Fibroblast of lung (primary cell): ENCODE measurements around the gene GAB2. TPM values are rescaled to one million over a fixed set of nuclear protein-coding genes. Genes with fewer than 3 reads are reported as not detected.

Experiments
- DNase-seq, 2 donors: peaks; one replicate each; pipeline versions ENCODE4 v3.0.0 to v3.0.0-alpha.2; 2010; ENCODE audit warnings: low read depth in 2 of 2
- H2AFZ ChIP-seq: 2 replicates; pipeline ENCODE4 v1.5.1; 2012; ENCODE audit warnings: low read length, control low read depth, inconsistent platforms
- H3K27ac ChIP-seq: 2 replicates; pipeline ENCODE4 v1.5.1; 2011; ENCODE audit warnings: low read length, control low read depth; ENCODE audit not compliant: insufficient read depth
- H3K27me3 ChIP-seq: 2 replicates; pipeline ENCODE4 v1.5.1; 2011; ENCODE audit warnings: mild to moderate bottlenecking, low read length; ENCODE audit not compliant: control insufficient read depth, insufficient read depth
- H3K36me3 ChIP-seq: 2 replicates; pipeline ENCODE4 v1.5.1; 2011; ENCODE audit warnings: low read length; ENCODE audit not compliant: control insufficient read depth, insufficient read depth
- H3K4me1 ChIP-seq: 2 replicates; pipeline ENCODE4 v1.5.1; 2011; ENCODE audit warnings: low read length; ENCODE audit not compliant: control insufficient read depth, insufficient read depth; ENCODE audit errors: extremely low read depth
- H3K4me2 ChIP-seq: 2 replicates; pipeline ENCODE4 v1.5.1; 2011; ENCODE audit warnings: low read length, control low read depth; ENCODE audit not compliant: insufficient read depth; ENCODE audit errors: extremely low read depth
- H3K4me3 ChIP-seq, 4 experiments: fragments of 200-600 bp in 1 of 4; sonication (generic) in 1 of 4; replicated peaks in 1 of 4; 2 replicates each; pipeline ENCODE4 v1.5.1; 2011 to 2016; ENCODE audit warnings: low read length in 4 of 4, low read depth in 3 of 4, mild to moderate bottlenecking in 3 of 4, control low read depth in 2 of 4, inconsistent platforms in 1 of 4, mixed read lengths in 1 of 4; ENCODE audit not compliant: insufficient read depth in 1 of 4; ENCODE audit errors: control extremely low read depth in 1 of 4
- H3K79me2 ChIP-seq: 2 replicates; pipeline ENCODE4 v1.5.1; 2012; ENCODE audit warnings: mild to moderate bottlenecking, low read length, inconsistent platforms; ENCODE audit not compliant: control insufficient read depth, insufficient read depth
- H3K9ac ChIP-seq: 2 replicates; pipeline ENCODE4 v1.5.1; 2011; ENCODE audit warnings: mild to moderate bottlenecking, low read length, control low read depth; ENCODE audit not compliant: insufficient read depth
- H3K9me3 ChIP-seq: 2 replicates; pipeline ENCODE4 v1.5.1; 2012; ENCODE audit warnings: low read depth, low read length; ENCODE audit not compliant: control insufficient read depth, insufficient read depth
- H4K20me1 ChIP-seq: 2 replicates; pipeline ENCODE4 v1.5.1; 2011; ENCODE audit warnings: low read length; ENCODE audit not compliant: control insufficient read depth, insufficient read depth; ENCODE audit errors: extremely low read depth
- CTCF ChIP-seq, 2 donors: IDR thresholded peaks in 1 of 2; conservative IDR thresholded peaks in 1 of 2; 1 replicate in 1 of 2; 2 replicates in 1 of 2; pipeline ENCODE4 v1.5.1; 2011 to 2012; ENCODE audit warnings: low read length in 2 of 2, control low read depth in 1 of 2, inconsistent platforms in 1 of 2, low read depth in 1 of 2, mild to moderate bottlenecking in 1 of 2
- EZH2 ChIP-seq: IDR thresholded peaks from 2 replicates; pipeline ENCODE4 v1.5.1; 2012; ENCODE audit warnings: low read length, control low read depth, mild to moderate bottlenecking; ENCODE audit errors: missing control alignments
- polyA plus RNA-seq, 2 donors: library from polyadenylated mRNA; depleted of rRNA in 1 of 2; stranded (reverse) in 1 of 2; unstranded in 1 of 2; fragments of >200 nt; gene quantifications; 2 replicates each; pipeline ENCODE4 v1.2.1, GENCODE V29; 2011 to 2012; ENCODE audit warnings: missing spikeins in 1 of 2
- total RNA-seq: library from RNA; depleted of rRNA; stranded (reverse); fragments of >200 nt; gene quantifications from 2 replicates; pipeline ENCODE4 v1.2.1, GENCODE V29; 2014

The GAB2 gene
- total and polyA plus RNA-seq, 2 donors (not counting 1 experiment from before 2014, with no cell fraction given) = 7.1 to 14.0 TPM

GRCh38 chr11:78189851-78190250 lies 227.8 kb downstream of the GAB2 start:
- H3K27me3 ChIP-seq = no peaks in the 10 kb centered on the region
- no peaks in the 10 kb centered on the region for H4K20me1 ChIP-seq
- peak overlapping the region; percentile 81 to 85 (median 83) for H3K4me3 ChIP-seq
- H3K36me3 ChIP-seq = no peaks in the 10 kb centered on the region
- DNase-seq = no peak
- H3K4me2 ChIP-seq = peak overlapping the region; percentile 73
- H3K79me2 ChIP-seq = peaks cover 38% of the 10 kb centered on the region
- H3K9me3 ChIP-seq = no peaks in the 10 kb centered on the region
- H3K27ac ChIP-seq = no peak overlapping the region
- peaks cover 14% of the 10 kb centered on the region for H3K4me1 ChIP-seq
- no peak overlapping the region for H2AFZ ChIP-seq
- TF ChIP-seq CTCF (conservative IDR thresholded peaks at IDR 0.05 in 1 of 2, IDR thresholded peaks at IDR 0.05 in 1 of 2; ENCODE audit: low read depth in 1 of 2, low read length in 2 of 2) (no peak), EZH2 (no peak)
- no peak overlapping the region for H3K9ac ChIP-seq

GRCh38 chr11:78189174-78189724 lies 228.4 kb downstream of the GAB2 start:
- Histone ChIP-seq H3K9me3 (no peaks in the 10 kb centered on the region), H2AFZ (no peak overlapping the region), H3K27ac (peak overlapping the region; percentile 43), H3K4me2 (peak overlapping the region; percentile 73), H3K36me3 (no peaks in the 10 kb centered on the region), H3K79me2 (peaks cover 41% of the 10 kb centered on the region), H3K27me3 (no peaks in the 10 kb centered on the region), H4K20me1 (no peaks in the 10 kb centered on the region), H3K4me3 (peak overlapping the region; percentile 81 to 85 (median 83)), H3K4me1 (peaks cover 14% of the 10 kb centered on the region), H3K9ac (peak overlapping the region; percentile 69)
- no peak for TF ChIP-seq EZH2
- TF ChIP-seq CTCF (conservative IDR thresholded peaks at IDR 0.05 in 1 of 2, IDR thresholded peaks at IDR 0.05 in 1 of 2; ENCODE audit: low read depth in 1 of 2, low read length in 2 of 2) = no peak
- DNase-seq = no peak

- peak; percentile 96 to 97 for DNase-seq
- Histone ChIP-seq H3K27me3 (no peaks in the 10 kb centered on the region), H3K9ac (peak within 1 kb of the TSS; percentile 69), H3K9me3 (no peaks in the 10 kb centered on the region), H3K36me3 (no peaks in the 10 kb centered on the region), H3K4me2 (peak within 1 kb of the TSS; percentile 88), H3K4me1 (peaks cover 14% of the 10 kb centered on the region), H3K4me3 (peak within 1 kb of the TSS; percentile 83 to 88 (median 84)), H3K79me2 (peaks cover 41% of the 10 kb centered on the region), H4K20me1 (no peaks in the 10 kb centered on the region), H2AFZ (peak within 1 kb of the TSS; percentile 69), H3K27ac (peak within 1 kb of the TSS; percentile 53)
- no peak for TF ChIP-seq CTCF (conservative IDR thresholded peaks at IDR 0.05 in 1 of 2, IDR thresholded peaks at IDR 0.05 in 1 of 2; ENCODE audit: low read depth in 1 of 2, low read length in 2 of 2)
- TF ChIP-seq EZH2 = no peak
Observed at GRCh38 chr11:78188286-78189173, 229.1 kb downstream of the GAB2 start, which contains the start of the genes KCTD21 and USP35. KCTD21 (minus strand) TSS chr11:78188626; CDS start chr11:78174554, 14,072 bp downstream. USP35 (plus strand) TSS chr11:78188919; CDS start chr11:78196246, 7,327 bp downstream.
